K562 (cell line): ENCODE results near the gene SALL3. TPM values are rescaled to one million over a fixed set of nuclear protein-coding genes. Genes with fewer than 3 reads are reported as not detected.

Source experiments
- ATAC-seq: fragments of 200-7000 bp; cut with Tn5 transposase; 3 replicates; pipeline ENCODE4 v1.9.1; 2020; ENCODE audit warnings: moderate library complexity
- BruUV-seq: library from RNA; stranded (reverse); fragments of 400-500 nt; replicated peaks from 2 replicates; lab custom pipeline; 2021; lab: Mats Ljungman, UMichigan
- CTCF ChIA-PET: fragments of 300-600 bp; formaldehyde crosslinking; extraction: SDS; loops from one replicate; lab custom pipeline; 2021; ENCODE audit warnings: low intra/inter-chr PET ratio; lab: Yijun Ruan, JAX
- POLR2A ChIA-PET: fragments of 300-600, 350-650 bp; sonication (Branson Sonifier 250); formaldehyde crosslinking; extraction: SDS; loops from one replicate; lab custom pipeline; 2021; ENCODE audit warnings: antibody characterized with exemption, inconsistent platforms; lab: Yijun Ruan, JAX
- DNase-seq, 4 experiments: peaks; one replicate each; pipeline versions ENCODE4 v3.0.0 to v3.0.0-alpha.2; 2011 to 2018; ENCODE audit warnings: low spot score in 3 of 4, mixed read lengths in 3 of 4; ENCODE audit errors: extremely low read depth in 1 of 4
- FAIRE-seq: peaks from 2 replicates; lab custom pipeline; 2011; peaks lifted over from hg19 to GRCh38; lab: Jason Lieb, UNC
- H2AFZ ChIP-seq: 2 replicates; pipeline ENCODE4 v1.6.0; 2011; ENCODE audit warnings: low read depth, low read length, control low read depth, inconsistent platforms
- H3K27ac ChIP-seq: fragments of 200-600 bp; 3 replicates; pipeline ENCODE4 v1.8.0; 2011; ENCODE audit warnings: low read depth, mild to moderate bottlenecking, control low read depth, inconsistent platforms, low read length, moderate library complexity, mixed read lengths; ENCODE audit errors: extremely low read depth
- H3K27me3 ChIP-seq, 2 experiments: fragments of 300-600 bp in 1 of 2; 2 replicates in 1 of 2; 3 replicates in 1 of 2; pipeline versions ENCODE4 v1.6.0 to v1.8.0; 2011; ENCODE audit warnings: inconsistent platforms in 2 of 2, low read length in 2 of 2, mild to moderate bottlenecking in 1 of 2, mixed read lengths in 1 of 2, moderate library complexity in 1 of 2; ENCODE audit not compliant: control insufficient read depth in 2 of 2, insufficient read depth in 2 of 2
- H3K36me3 ChIP-seq: fragments of 300-600 bp; 3 replicates; pipeline ENCODE4 v1.8.0; 2011; ENCODE audit warnings: mild to moderate bottlenecking, low read length, inconsistent platforms; ENCODE audit not compliant: control insufficient read depth, insufficient read depth
- H3K4me1 ChIP-seq, 2 experiments: fragments of 200-600 bp in 1 of 2; replicated peaks in 1 of 2; 2 replicates in 1 of 2; 3 replicates in 1 of 2; pipeline versions ENCODE4 v1.5.1 to v1.8.0; 2011; ENCODE audit warnings: inconsistent platforms in 2 of 2, low read length in 2 of 2, mild to moderate bottlenecking in 1 of 2, mixed read lengths in 1 of 2, moderate library complexity in 1 of 2; ENCODE audit not compliant: control insufficient read depth in 2 of 2, insufficient read depth in 2 of 2
- H3K4me2 ChIP-seq: 2 replicates; pipeline ENCODE4 v1.6.1; 2011; ENCODE audit warnings: low read length, control low read depth, inconsistent platforms, mixed read lengths; ENCODE audit not compliant: insufficient read depth
- H3K4me3 ChIP-seq: fragments of 200-600 bp; sonication (generic), shearing (Covaris generic); 2 replicates; pipeline ENCODE4 v1.5.1; 2016; ENCODE audit warnings: control low read depth, inconsistent platforms
- H3K79me2 ChIP-seq: fragments of 200-600 bp; 3 replicates; pipeline ENCODE4 v1.8.0; 2011; ENCODE audit warnings: low read length, inconsistent platforms; ENCODE audit not compliant: control insufficient read depth, insufficient read depth
- H3K9ac ChIP-seq, 2 experiments: 2 replicates each; pipeline versions ENCODE4 v1.6.0 to v1.6.1; 2011; ENCODE audit warnings: low read depth in 2 of 2, low read length in 2 of 2, control low read depth in 1 of 2, inconsistent platforms in 1 of 2, mild to moderate bottlenecking in 1 of 2, mixed read lengths in 1 of 2; ENCODE audit not compliant: insufficient read depth in 1 of 2
- H3K9me1 ChIP-seq: one replicate; pipeline ENCODE4 v1.6.0; 2011; ENCODE audit warnings: inconsistent platforms, mild to moderate bottlenecking, low read length, moderate library complexity; ENCODE audit not compliant: control insufficient read depth, insufficient read depth
- H3K9me3 ChIP-seq: replicated peaks from 2 replicates; pipeline ENCODE4 v1.5.1; 2011; ENCODE audit warnings: low read depth, low read length, inconsistent platforms; ENCODE audit not compliant: control insufficient read depth, insufficient read depth
- H4K20me1 ChIP-seq: replicated peaks from 2 replicates; pipeline ENCODE4 v1.6.1; 2011; ENCODE audit warnings: low read length, inconsistent platforms, mixed read lengths; ENCODE audit not compliant: control insufficient read depth, insufficient read depth
- CGGBP1 ChIP-seq: fragments of 250-450 bp; sonication (Bioruptor Pico); IDR thresholded peaks from 2 replicates; pipeline ENCODE4 v1.9.0; 2021; ENCODE audit warnings: mild to moderate bottlenecking
- FOXP1 ChIP-seq: sonication (generic); formaldehyde crosslinking; IDR thresholded peaks from 2 replicates; pipeline ENCODE4 v1.8.0; 2022; ENCODE audit warnings: mild to moderate bottlenecking, missing genetic modification reagents
- HDAC2 ChIP-seq: fragments of 450-650 bp; IDR thresholded peaks from 2 replicates; pipeline ENCODE4 v1.6.1; 2016; ENCODE audit warnings: mild to moderate bottlenecking
- MECOM ChIP-seq: fragments of 250-450 bp; sonication (Bioruptor Pico); IDR thresholded peaks from 2 replicates; pipeline ENCODE4 v1.8.0; 2022; ENCODE audit warnings: inconsistent platforms
- SREBF1 ChIP-seq: fragments of 150-350 bp; IDR thresholded peaks from 2 replicates; pipeline ENCODE4 v1.6.1; 2014; ENCODE audit warnings: antibody characterized with exemption, low read depth, low read length, borderline replicate concordance
- TBP ChIP-seq: optimal IDR thresholded peaks from 2 replicates; pipeline ENCODE3; 2011; ENCODE audit warnings: low read depth, low read length, improper control_type of control experiment
- XRCC5 ChIP-seq: fragments of 200-400 bp; formaldehyde crosslinking; IDR thresholded peaks from 2 replicates; pipeline ENCODE4 v1.6.1; 2017; ENCODE audit warnings: low read depth, mild to moderate bottlenecking, low read length
- ZBTB1 ChIP-seq: sonication (generic); formaldehyde crosslinking; IDR thresholded peaks from 2 replicates; pipeline ENCODE4 v1.8.1; 2023; ENCODE audit warnings: missing genetic modification reagents, low read depth, mild to moderate bottlenecking, borderline replicate concordance
- ZFP1 ChIP-seq: fragments of 450-650 bp; formaldehyde crosslinking; IDR thresholded peaks from 2 replicates; pipeline ENCODE4 v1.4.0; 2020; ENCODE audit warnings: mild to moderate bottlenecking, mixed read lengths
- ZNF23 ChIP-seq: fragments of 250-450 bp; sonication (Bioruptor Pico); IDR thresholded peaks from 2 replicates; pipeline ENCODE4 v1.4.0; 2020; ENCODE audit warnings: mild to moderate bottlenecking
- ZNF830 ChIP-seq: fragments of 250-450 bp; sonication (Bioruptor Pico); IDR thresholded peaks from 2 replicates; pipeline ENCODE4 v1.5.0; 2021; ENCODE audit warnings: mild to moderate bottlenecking
- WGBS: fragments of 100-300 bp; shearing (Covaris generic); methylation state at CpG from one replicate; pipeline ENCODE4 v1.1.6; 2016; ENCODE audit warnings: low coverage, mixed read lengths; ENCODE audit not compliant: insufficient coverage; ENCODE audit errors: missing lambda C conversion rate; 5-methylcytosine and 5-hydroxymethylcytosine counted together
- in situ Hi-C: fragments of 300-500 bp; cut with MboI; formaldehyde crosslinking; loops from 4 replicates; pipeline ENCODE4 v1.15.0; 2018; ENCODE audit warnings: inconsistent platforms, mixed read lengths
- intact Hi-C: fragments of 100-400 bp; cut with micrococcal nuclease; formaldehyde crosslinking; loops from 2 replicates; pipeline ENCODE4 v1.14.2; 2022
- polyA plus RNA-seq, 8 experiments: library from polyadenylated mRNA; depleted of rRNA in 4 of 8; stranded (reverse) in 5 of 8; unstranded in 3 of 8; fragments of >200 nt; fragmentation: Nextera tagmentation in 2 of 8; fragmentation: Illumina TruSeq in 1 of 8; extraction: Ambion mirVana in 2 of 8; extraction: Trizol in 1 of 8; gene quantifications; 2 replicates each; pipeline versions ENCODE4 v1.2.1 to v1.2.3, GENCODE V29; 2011 to 2014; ENCODE audit warnings: inconsistent platforms in 1 of 8, missing spikeins in 1 of 8
- total RNA-seq, 7 experiments: library from RNA; depleted of rRNA in 6 of 7; stranded (reverse); fragments of >200 nt in 6 of 7; fragmentation: Illumina TruSeq in 2 of 7; extraction: Trizol in 2 of 7; gene quantifications; 2 replicates each; pipeline versions ENCODE4 v1.2.1 to v1.2.3, GENCODE V29; 2011 to 2021; ENCODE audit warnings: low replicate concordance in 1 of 7

SALL3 gene
- total and polyA plus RNA-seq, 9 of the 15 experiments (the other 6 are each of a cell fraction or from before 2014, with no cell fraction given), result not detected

GRCh38 chr18:79030680-79031079, 51.1 kb downstream of the SALL3 start:
- H3K4me2 ChIP-seq, result no peak overlapping the region
- H3K36me3 ChIP-seq, result no peaks in the 10 kb centered on the region
- ChIA-PET CTCF (no interaction called here), POLR2A (no interaction called here)
- no peak overlapping the region for H3K4me3 ChIP-seq
- ATAC-seq (no peak), DNase-seq (no peak), FAIRE-seq (no peak)
- H3K9me3 ChIP-seq, result no peaks in the 10 kb centered on the region
- no TSS peak for BruUV-seq
- in situ Hi-C loops, result no loop called here
- no peak overlapping the region for H3K27ac ChIP-seq
- 2% methylated on average over 9 of the region's 9 CpGs for WGBS
- intact Hi-C loops, result no loop called here
- no peaks in the 10 kb centered on the region; the same call in 1 of the 2 replicates for H4K20me1 ChIP-seq
- no peaks in the 10 kb centered on the region for H3K4me1 ChIP-seq
- H3K27me3 ChIP-seq, result no peaks in the 10 kb centered on the region
- H3K9me1 ChIP-seq, result no peaks in the 10 kb centered on the region
- no peaks in the 10 kb centered on the region for H3K79me2 ChIP-seq
- H2AFZ ChIP-seq, result no peak overlapping the region
- TF ChIP-seq CGGBP1 (no peak), TBP (no peak), ZBTB1 (CRISPR knock-in tag) (no peak), XRCC5 (no peak), ZNF830 (CRISPR knock-in tag) (no peak), FOXP1 (CRISPR knock-in tag) (no peak), ZFP1 (CRISPR knock-in tag) (no peak), ZNF23 (no peak), HDAC2 (no peak), MECOM (no peak), SREBF1 (no peak)
- H3K9ac ChIP-seq, result no peak overlapping the region
